ENCODE results near the gene ACAD10.
"Not testable (repeated sequence)": the region's sequence is repeated elsewhere in the genome, so short reads cannot be mapped to it uniquely, and the experiment has no call there.

ACAD10 gene

GRCh38 chr12:111723646-111724360, 38.0 kb downstream of the ACAD10 start:
- H3K36me3 ChIP-seq (ENCODE audit: insufficient read depth, low read length): peaks cover 11% of the 10 kb centered on the region; the same call in 1 of the 2 replicates
- not testable (repeated sequence) for H3K79me2 ChIP-seq (ENCODE audit: control insufficient read depth, insufficient read depth, low read length, unreplicated experiment); H3K4me3 ChIP-seq (ENCODE audit: low read depth, low read length); H2AFZ ChIP-seq (ENCODE audit: low read length, unreplicated experiment); H3K4me1 ChIP-seq (ENCODE audit: control insufficient read depth, insufficient read depth, low read length, unreplicated experiment); H3K27ac ChIP-seq (ENCODE audit: low read depth, low read length); H3K27me3 ChIP-seq (ENCODE audit: insufficient read depth, low read length)

GRCh38 chr12:111728795-111729194, 42.9 kb downstream of the ACAD10 start:
- H3K27ac ChIP-seq (ENCODE audit: low read depth, low read length): no peak overlapping the region
- H3K4me3 ChIP-seq (ENCODE audit: low read depth, low read length): no peak overlapping the region
- 0 out of 2 replicates have a peak, but pooled peaks cover under 1% of the 10 kb centered on the region for H3K36me3 ChIP-seq (ENCODE audit: insufficient read depth, low read length)
- no peaks in the 10 kb centered on the region for H3K4me1 ChIP-seq (ENCODE audit: control insufficient read depth, insufficient read depth, low read length, unreplicated experiment)
- no peaks in the 10 kb centered on the region for H3K79me2 ChIP-seq (ENCODE audit: control insufficient read depth, insufficient read depth, low read length, unreplicated experiment)
- H3K27me3 ChIP-seq (ENCODE audit: insufficient read depth, low read length): no peaks in the 10 kb centered on the region
- H2AFZ ChIP-seq (ENCODE audit: low read length, unreplicated experiment): no peak overlapping the region

DNA sequence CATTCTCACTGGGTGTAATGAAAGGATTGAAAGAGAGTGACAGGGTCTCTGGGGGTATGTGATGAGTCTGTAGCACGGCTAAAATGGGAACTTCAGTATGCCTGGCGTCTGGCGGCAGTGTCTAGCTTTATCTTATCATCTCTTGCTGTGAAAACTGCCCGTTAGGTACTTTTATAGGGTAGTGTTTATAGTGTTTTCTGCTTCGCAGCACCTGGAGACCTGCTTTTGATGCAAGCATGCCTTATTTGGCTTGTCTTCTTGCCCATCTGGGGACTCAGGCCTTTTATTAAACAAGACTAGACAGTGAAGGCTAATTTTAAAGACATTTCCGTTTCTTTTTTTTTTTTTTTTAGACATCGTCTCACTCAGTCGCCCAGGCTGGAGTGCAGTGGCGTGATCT, 44.6 kb downstream of the ACAD10 start:
- Histone ChIP-seq H3K4me3 (ENCODE audit: low read depth, low read length) (no peak overlapping the region), H3K27ac (ENCODE audit: low read depth, low read length) (no peak overlapping the region), H3K36me3 (ENCODE audit: insufficient read depth, low read length) (0 out of 2 replicates have a peak, but pooled peaks cover 4% of the 10 kb centered on the region), H3K79me2 (ENCODE audit: control insufficient read depth, insufficient read depth, low read length, unreplicated experiment) (no peaks in the 10 kb centered on the region), H3K27me3 (ENCODE audit: insufficient read depth, low read length) (no peaks in the 10 kb centered on the region), H2AFZ (ENCODE audit: low read length, unreplicated experiment) (no peak overlapping the region), H3K4me1 (ENCODE audit: control insufficient read depth, insufficient read depth, low read length, unreplicated experiment) (no peaks in the 10 kb centered on the region)

DNA sequence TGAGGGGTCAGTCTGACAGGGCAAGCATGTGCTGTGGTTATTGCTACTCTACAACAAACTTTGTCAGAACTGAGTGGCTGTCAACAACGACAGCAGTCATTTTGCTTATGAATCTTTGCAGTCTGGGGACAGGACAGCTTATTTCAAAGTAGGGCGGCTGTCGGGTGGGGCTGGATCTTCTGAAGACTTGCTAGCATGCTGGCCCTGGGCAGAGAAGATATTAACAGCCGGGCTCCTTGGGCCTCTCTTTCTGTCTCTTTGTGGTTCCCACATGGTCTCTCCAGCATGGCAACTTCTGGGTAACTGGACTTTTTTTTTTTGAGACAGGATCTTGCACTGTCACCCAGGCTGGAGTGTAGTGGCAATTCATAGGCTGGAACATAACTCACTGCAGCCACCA, 46.9 kb downstream of the ACAD10 start:
- H3K27me3 ChIP-seq (ENCODE audit: insufficient read depth, low read length): no peaks in the 10 kb centered on the region

GRCh38 chr12:111733340-111733915, 47.6 kb downstream of the ACAD10 start:
- Histone ChIP-seq H3K36me3 (ENCODE audit: insufficient read depth, low read length) (0 out of 2 replicates have a peak, but pooled peaks cover 4% of the 10 kb centered on the region), H3K27me3 (ENCODE audit: insufficient read depth, low read length) (no peaks in the 10 kb centered on the region), H3K4me1 (ENCODE audit: control insufficient read depth, insufficient read depth, low read length, unreplicated experiment) (no peaks in the 10 kb centered on the region), H3K4me3 (ENCODE audit: low read depth, low read length) (no peak overlapping the region), H3K79me2 (ENCODE audit: control insufficient read depth, insufficient read depth, low read length, unreplicated experiment) (no peaks in the 10 kb centered on the region), H3K27ac (ENCODE audit: low read depth, low read length) (no peak overlapping the region), H2AFZ (ENCODE audit: low read length, unreplicated experiment) (no peak overlapping the region)

More for the DNA sequence above, 46.9 kb downstream of the ACAD10 start:
- Histone ChIP-seq H3K36me3 (ENCODE audit: insufficient read depth, low read length) (0 out of 2 replicates have a peak, but pooled peaks cover 4% of the 10 kb centered on the region), H3K27ac (ENCODE audit: low read depth, low read length) (no peak overlapping the region), H3K4me1 (ENCODE audit: control insufficient read depth, insufficient read depth, low read length, unreplicated experiment) (no peaks in the 10 kb centered on the region), H3K79me2 (ENCODE audit: control insufficient read depth, insufficient read depth, low read length, unreplicated experiment) (no peaks in the 10 kb centered on the region), H2AFZ (ENCODE audit: low read length, unreplicated experiment) (no peak overlapping the region), H3K4me3 (ENCODE audit: low read depth, low read length) (no peak overlapping the region)

GRCh38 chr12:111739524-111739923, 53.7 kb downstream of the ACAD10 start:
- not testable (repeated sequence) for H3K36me3 ChIP-seq (ENCODE audit: insufficient read depth, low read length); H3K4me3 ChIP-seq (ENCODE audit: low read depth, low read length); H3K4me1 ChIP-seq (ENCODE audit: control insufficient read depth, insufficient read depth, low read length, unreplicated experiment); H3K27ac ChIP-seq (ENCODE audit: low read depth, low read length); H3K79me2 ChIP-seq (ENCODE audit: control insufficient read depth, insufficient read depth, low read length, unreplicated experiment); H3K27me3 ChIP-seq (ENCODE audit: insufficient read depth, low read length); H2AFZ ChIP-seq (ENCODE audit: low read length, unreplicated experiment)

DNA sequence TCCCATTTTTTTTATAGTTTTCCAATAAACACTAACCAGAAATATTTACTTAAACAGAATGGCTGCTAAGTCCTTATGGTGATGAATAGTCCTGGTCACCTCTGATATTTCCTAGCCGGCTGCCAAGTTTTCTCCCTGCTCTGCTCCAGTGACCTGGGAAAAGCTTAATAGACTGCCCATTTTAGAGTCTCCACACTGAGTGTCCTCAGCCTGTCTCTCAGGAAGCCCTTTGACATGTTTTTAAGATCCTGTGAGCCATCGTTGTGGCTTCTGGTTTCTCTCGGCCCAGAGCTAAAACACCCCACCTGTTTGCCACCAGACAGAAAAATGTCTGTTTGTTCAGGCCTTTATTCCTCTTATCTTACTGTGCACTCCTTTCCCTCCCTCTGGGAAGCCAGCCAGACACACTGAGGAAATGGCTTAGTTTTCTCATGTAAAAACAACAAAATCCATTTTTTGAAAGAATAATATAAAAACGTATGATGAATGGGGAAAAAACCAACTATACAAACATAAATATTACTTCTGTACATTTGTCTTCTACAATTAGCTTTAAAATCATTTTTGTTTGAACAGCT, 55.5 kb downstream of the ACAD10 start:
- peaks cover 7% of the 10 kb centered on the region; the same call in 1 of the 2 replicates for H3K36me3 ChIP-seq (ENCODE audit: insufficient read depth, low read length)

GRCh38 chr12:111745211-111745610, 59.4 kb downstream of the ACAD10 start:
- H2AFZ ChIP-seq (ENCODE audit: low read length, unreplicated experiment): no peak overlapping the region
- H3K36me3 ChIP-seq (ENCODE audit: insufficient read depth, low read length): peaks cover 9% of the 10 kb centered on the region; the same call in 1 of the 2 replicates
- H3K79me2 ChIP-seq (ENCODE audit: control insufficient read depth, insufficient read depth, low read length, unreplicated experiment): no peaks in the 10 kb centered on the region
- H3K4me1 ChIP-seq (ENCODE audit: control insufficient read depth, insufficient read depth, low read length, unreplicated experiment): peaks cover 6% of the 10 kb centered on the region
- no peak overlapping the region for H3K4me3 ChIP-seq (ENCODE audit: low read depth, low read length)
- no peaks in the 10 kb centered on the region for H3K27me3 ChIP-seq (ENCODE audit: insufficient read depth, low read length)
- no peak overlapping the region for H3K27ac ChIP-seq (ENCODE audit: low read depth, low read length)

More for the DNA sequence above, 55.5 kb downstream of the ACAD10 start:
- Histone ChIP-seq H2AFZ (ENCODE audit: low read length, unreplicated experiment) (no peak overlapping the region), H3K4me1 (ENCODE audit: control insufficient read depth, insufficient read depth, low read length, unreplicated experiment) (peaks cover 6% of the 10 kb centered on the region), H3K27me3 (ENCODE audit: insufficient read depth, low read length) (no peaks in the 10 kb centered on the region), H3K27ac (ENCODE audit: low read depth, low read length) (no peak overlapping the region), H3K79me2 (ENCODE audit: control insufficient read depth, insufficient read depth, low read length, unreplicated experiment) (no peaks in the 10 kb centered on the region), H3K4me3 (ENCODE audit: low read depth, low read length) (no peak overlapping the region)

DNA sequence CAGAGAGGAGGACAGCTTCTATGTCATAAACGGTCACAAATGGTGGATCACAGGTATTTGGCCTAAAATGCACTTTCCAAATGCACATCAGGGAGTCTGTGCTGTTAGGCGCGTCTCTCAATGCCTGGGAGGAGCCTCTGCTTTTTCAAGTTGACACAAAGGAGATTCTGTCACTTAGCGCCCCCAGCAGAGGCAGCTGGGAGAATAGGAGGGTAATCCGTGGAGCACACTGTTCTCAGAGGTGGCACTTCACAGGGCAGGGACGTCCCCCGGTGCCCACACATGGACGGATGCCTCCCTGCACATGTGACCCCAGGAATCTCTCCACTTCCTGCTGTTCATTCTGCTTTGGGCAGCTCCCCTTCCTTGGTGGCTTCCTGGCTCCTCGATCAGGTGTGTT, 61.5 kb downstream of the ACAD10 start:
- Histone ChIP-seq H3K27ac (ENCODE audit: low read depth, low read length) (no peak overlapping the region), H3K4me1 (ENCODE audit: control insufficient read depth, insufficient read depth, low read length, unreplicated experiment) (no peaks in the 10 kb centered on the region), H3K27me3 (ENCODE audit: insufficient read depth, low read length) (no peaks in the 10 kb centered on the region), H3K4me3 (ENCODE audit: low read depth, low read length) (no peak overlapping the region), H2AFZ (ENCODE audit: low read length, unreplicated experiment) (no peak overlapping the region), H3K79me2 (ENCODE audit: control insufficient read depth, insufficient read depth, low read length, unreplicated experiment) (no peaks in the 10 kb centered on the region), H3K36me3 (ENCODE audit: insufficient read depth, low read length) (peaks cover 9% of the 10 kb centered on the region; the same call in 1 of the 2 replicates)

- Histone ChIP-seq H3K27ac (ENCODE audit: low read depth, low read length) (no peak overlapping the region), H3K79me2 (ENCODE audit: control insufficient read depth, insufficient read depth, low read length, unreplicated experiment) (no peaks in the 10 kb centered on the region), H3K4me1 (ENCODE audit: control insufficient read depth, insufficient read depth, low read length, unreplicated experiment) (no peaks in the 10 kb centered on the region), H3K4me3 (ENCODE audit: low read depth, low read length) (no peak overlapping the region), H3K27me3 (ENCODE audit: insufficient read depth, low read length) (no peaks in the 10 kb centered on the region), H2AFZ (ENCODE audit: low read length, unreplicated experiment) (no peak overlapping the region), H3K36me3 (ENCODE audit: insufficient read depth, low read length) (peaks cover 9% of the 10 kb centered on the region; the same call in 1 of the 2 replicates)
These were observed 62.4 kb downstream of the ACAD10 start for GRCh38 chr12:111748151-111748672.

Data from ACC112 (cell line).